Stimulated activated naive CD8-positive, alpha-beta T cell treated with anti-CD3 and anti-CD28 coated beads, Interleukin-15, amount 100 ng/mL, for 72 hours (primary cell): ENCODE measurements around the gene ZBTB2.
"Not testable (repeated sequence)": the region's sequence is repeated elsewhere in the genome, so short reads cannot be mapped to it uniquely, and the experiment has no call there.

Experiments used
- ATAC-seq: fragments of 150-1000 bp; cut with Tn5 transposase; 2 replicates; pipeline ENCODE4 v1.10.0; 2021; ENCODE audit warnings: mild to moderate bottlenecking, moderate library complexity
- DNase-seq, 2 donors: peaks; one replicate each; pipeline ENCODE4 v3.0.0; 2021 to 2022
- H3K27ac Mint-ChIP-seq, 2 donors: one replicate each; pipeline ENCODE4 v1.8.0; 2022; ENCODE audit warnings: mild to moderate bottlenecking in 2 of 2, mixed read lengths in 2 of 2, moderate library complexity in 2 of 2
- H3K27me3 Mint-ChIP-seq: one replicate; pipeline ENCODE4 v1.8.0; 2022; ENCODE audit warnings: mixed read lengths
- H3K4me1 Mint-ChIP-seq: one replicate; pipeline ENCODE4 v1.8.0; 2022; ENCODE audit warnings: mild to moderate bottlenecking, mixed read lengths
- H3K4me3 Mint-ChIP-seq, 2 donors: one replicate each; pipeline ENCODE4 v1.8.0; 2022; ENCODE audit warnings: mild to moderate bottlenecking in 2 of 2, mixed read lengths in 2 of 2, moderate library complexity in 1 of 2
- H3K9me3 Mint-ChIP-seq, 2 donors: one replicate each; pipeline ENCODE4 v1.8.0; 2022; ENCODE audit warnings: mixed read lengths in 2 of 2

The ZBTB2 gene

GRCh38 chr6:151388236-151388635 is 3.1 kb downstream of the ZBTB2 start:
- no peak for ATAC-seq
- DNase-seq: no peak
- peaks cover 52% of the 10 kb centered on the region for H3K4me1 Mint-ChIP-seq
- H3K4me3 Mint-ChIP-seq: peak overlapping the region in 1 of 2 donors; percentile 35
- H3K27me3 Mint-ChIP-seq: no peaks in the 10 kb centered on the region
- H3K27ac Mint-ChIP-seq: peak overlapping the region in 1 of 2 donors; percentile 52
- no peaks in the 10 kb centered on the region for H3K9me3 Mint-ChIP-seq

- Mint-ChIP-seq H3K9me3 (no peaks in the 10 kb centered on the region), H3K4me1 (peaks cover 43% of the 10 kb centered on the region), H3K27me3 (no peaks in the 10 kb centered on the region), H3K4me3 (no peak overlapping the region), H3K27ac (no peak overlapping the region)
- no peak for ATAC-seq
- DNase-seq: no peak
Measured at GRCh38 chr6:151387175-151387970, 4.0 kb downstream of the ZBTB2 start.

- H3K9me3 Mint-ChIP-seq: no peaks in the 10 kb centered on the region
- H3K27ac Mint-ChIP-seq: peak overlapping the region in 1 of 2 donors; percentile 55
- peaks cover 54% of the 10 kb centered on the region for H3K4me1 Mint-ChIP-seq
- ATAC-seq (no peak), DNase-seq (no peak)
- H3K27me3 Mint-ChIP-seq: no peaks in the 10 kb centered on the region
- peak overlapping the region; percentile 33 to 42 for H3K4me3 Mint-ChIP-seq
Measured at GRCh38 chr6:151385177-151385576, 6.2 kb downstream of the ZBTB2 start.

- ATAC-seq: no peak
- no peaks in the 10 kb centered on the region for H3K9me3 Mint-ChIP-seq
- peaks cover 63% of the 10 kb centered on the region for H3K4me1 Mint-ChIP-seq
- no peaks in the 10 kb centered on the region for H3K27me3 Mint-ChIP-seq
- no peak overlapping the region for H3K27ac Mint-ChIP-seq
- DNase-seq: no peak
- H3K4me3 Mint-ChIP-seq: no peak overlapping the region
Measured at GRCh38 chr6:151384151-151384550, 7.2 kb downstream of the ZBTB2 start.

- DNase-seq, ATAC-seq, H3K27ac Mint-ChIP-seq, H3K4me3 Mint-ChIP-seq, H3K27me3 Mint-ChIP-seq, H3K9me3 Mint-ChIP-seq: not testable (repeated sequence)
- H3K4me1 Mint-ChIP-seq: peaks cover 67% of the 10 kb centered on the region
Measured at GRCh38 chr6:151382631-151383030, 8.7 kb downstream of the ZBTB2 start.

GRCh38 chr6:151381722-151382121 is 9.6 kb downstream of the ZBTB2 start:
- ATAC-seq: peak; percentile 37
- Mint-ChIP-seq H3K9me3 (no peaks in the 10 kb centered on the region), H3K27me3 (no peaks in the 10 kb centered on the region), H3K4me3 (peak overlapping the region; percentile 14 to 16), H3K4me1 (peaks cover 64% of the 10 kb centered on the region), H3K27ac (peak overlapping the region; percentile 15 to 44)
- no peak for DNase-seq

GRCh38 chr6:151380848-151381205 is 10.5 kb downstream of the ZBTB2 start:
- ATAC-seq: peak; percentile 44
- Mint-ChIP-seq H3K4me1 (peaks cover 68% of the 10 kb centered on the region), H3K4me3 (peak overlapping the region; percentile 85 to 86), H3K27me3 (no peaks in the 10 kb centered on the region), H3K27ac (peak overlapping the region; percentile 97 to 99), H3K9me3 (no peaks in the 10 kb centered on the region)
- no peak for DNase-seq

GRCh38 chr6:151379933-151380847 is 11.2 kb downstream of the ZBTB2 start:
- peak overlapping the region; percentile 97 to 99 for H3K27ac Mint-ChIP-seq
- DNase-seq (no peak), ATAC-seq (peak; percentile 78)
- peak overlapping the region; percentile 85 to 86 for H3K4me3 Mint-ChIP-seq
- H3K4me1 Mint-ChIP-seq: peaks cover 70% of the 10 kb centered on the region
- H3K9me3 Mint-ChIP-seq: no peaks in the 10 kb centered on the region
- H3K27me3 Mint-ChIP-seq: no peaks in the 10 kb centered on the region

GRCh38 chr6:151377095-151377494 is 14.3 kb downstream of the ZBTB2 start:
- peaks cover 87% of the 10 kb centered on the region for H3K4me1 Mint-ChIP-seq

GRCh38 chr6:151376440-151376839 is 14.9 kb downstream of the ZBTB2 start:
- H3K27ac Mint-ChIP-seq: no peak overlapping the region
- H3K27me3 Mint-ChIP-seq: no peaks in the 10 kb centered on the region
- no peaks in the 10 kb centered on the region for H3K9me3 Mint-ChIP-seq
- H3K4me1 Mint-ChIP-seq: peaks cover 89% of the 10 kb centered on the region
- ATAC-seq: peak; percentile 61
- DNase-seq: no peak
- peak overlapping the region; percentile 26 to 57 for H3K4me3 Mint-ChIP-seq

More at GRCh38 chr6:151377095-151377494, 14.3 kb downstream of the ZBTB2 start:
- ATAC-seq (no peak), DNase-seq (no peak)
- Mint-ChIP-seq H3K9me3 (no peaks in the 10 kb centered on the region), H3K27me3 (no peaks in the 10 kb centered on the region), H3K27ac (no peak overlapping the region), H3K4me3 (no peak overlapping the region)

- Mint-ChIP-seq H3K27me3 (no peaks in the 10 kb centered on the region), H3K9me3 (no peaks in the 10 kb centered on the region), H3K4me1 (peaks cover 89% of the 10 kb centered on the region), H3K4me3 (peak overlapping the region in 1 of 2 donors; percentile 35), H3K27ac (peak overlapping the region in 1 of 2 donors; percentile 4)
- no peak for DNase-seq
- no peak for ATAC-seq
Measured at GRCh38 chr6:151375833-151376232, 15.5 kb downstream of the ZBTB2 start.

GRCh38 chr6:151374036-151374683 is 17.2 kb downstream of the ZBTB2 start:
- Mint-ChIP-seq H3K4me3 (peak overlapping the region; percentile 61 to 70), H3K27me3 (no peaks in the 10 kb centered on the region), H3K9me3 (no peaks in the 10 kb centered on the region), H3K27ac (peak overlapping the region; percentile 78 to 92), H3K4me1 (peaks cover 74% of the 10 kb centered on the region)
- ATAC-seq (peak; percentile 39), DNase-seq (peak in 1 of 2 donors; percentile 26)

GRCh38 chr6:151372164-151372563 is 19.2 kb downstream of the ZBTB2 start:
- peaks cover 60% of the 10 kb centered on the region for H3K4me1 Mint-ChIP-seq
- ATAC-seq (peak; percentile 60), DNase-seq (no peak)
- no peaks in the 10 kb centered on the region for H3K27me3 Mint-ChIP-seq
- no peaks in the 10 kb centered on the region for H3K9me3 Mint-ChIP-seq
- peak overlapping the region; percentile 49 to 75 for H3K4me3 Mint-ChIP-seq
- H3K27ac Mint-ChIP-seq: peak overlapping the region; percentile 9 to 75

GRCh38 chr6:151370509-151371078 is 20.8 kb downstream of the ZBTB2 start:
- ATAC-seq: no peak
- DNase-seq: no peak
- Mint-ChIP-seq H3K27me3 (no peaks in the 10 kb centered on the region), H3K27ac (no peak overlapping the region), H3K4me1 (peaks cover 46% of the 10 kb centered on the region), H3K9me3 (no peaks in the 10 kb centered on the region), H3K4me3 (no peak overlapping the region)

GRCh38 chr6:151365233-151365632 is 26.1 kb downstream of the ZBTB2 start:
- no peaks in the 10 kb centered on the region for H3K27me3 Mint-ChIP-seq
- no peak overlapping the region for H3K4me3 Mint-ChIP-seq
- ATAC-seq (no peak), DNase-seq (no peak)
- H3K27ac Mint-ChIP-seq: no peak overlapping the region
- H3K9me3 Mint-ChIP-seq: no peaks in the 10 kb centered on the region
- no peaks in the 10 kb centered on the region for H3K4me1 Mint-ChIP-seq
